Left ventricle myocardium inferior (tissue), 1 donor: ENCODE results near the gene ACACA. TPM values are rescaled to one million over a fixed set of nuclear protein-coding genes. Genes with fewer than 3 reads are reported as not detected.

ENCODE experiments used
- DNase-seq: peaks from one replicate; pipeline ENCODE4 v3.0.0-alpha.2; 2020
- H3K27ac ChIP-seq: fragments of 200-600 bp; replicated peaks from 2 replicates; pipeline ENCODE4 v1.8.0; 2021
- H3K27me3 ChIP-seq: fragments of 200-600 bp; 2 replicates; pipeline ENCODE4 v1.8.0; 2021; ENCODE audit warnings: low read depth
- H3K36me3 ChIP-seq: fragments of 200-600 bp; 2 replicates; pipeline ENCODE4 v1.8.0; 2021
- H3K4me1 ChIP-seq: fragments of 200-600 bp; 2 replicates; pipeline ENCODE4 v1.8.0; 2021
- H3K4me3 ChIP-seq: fragments of 200-600 bp; 2 replicates; pipeline ENCODE4 v1.8.0; 2021; ENCODE audit warnings: mild to moderate bottlenecking, moderate library complexity
- H3K9me3 ChIP-seq: fragments of 200-600 bp; replicated peaks from 2 replicates; pipeline ENCODE4 v1.8.0; 2021
- CTCF ChIP-seq: fragments of 200-600 bp; IDR thresholded peaks from 2 replicates; pipeline ENCODE4 v1.8.0; 2021; ENCODE audit warnings: antibody characterized with exemption, mild to moderate bottlenecking, borderline replicate concordance
- intact Hi-C: fragments of 100-400 bp; cut with micrococcal nuclease; formaldehyde crosslinking; loops from one replicate; pipeline ENCODE4 v1.11.0; 2022
- total RNA-seq: library from RNA; stranded (reverse); fragmentation: NEBNext Ultra II Directional; extraction: Animal tissue kit (Norgen Biotek cat#: 25700); gene quantifications from one replicate; pipeline ENCODE4 v1.2.1, GENCODE V29; 2021
- donor health status: DM: no; HTN: yes; CAD: no; lungs with severe emphysema.

The ACACA gene
- total RNA-seq, 1 donor from 2014 or later, result 16.2 TPM

GRCh38 chr17:37211136-37211535 lies 195.5 kb downstream of the ACACA start:
- no peaks in the 10 kb centered on the region for H3K27me3 ChIP-seq
- no peak for DNase-seq
- H3K4me1 ChIP-seq, result peaks cover 11% of the 10 kb centered on the region
- H3K27ac ChIP-seq, result no peak overlapping the region
- TF ChIP-seq CTCF, result no peak
- intact Hi-C loops, result no loop called here
- peaks cover 21% of the 10 kb centered on the region for H3K36me3 ChIP-seq
- no peak overlapping the region for H3K4me3 ChIP-seq
- no peaks in the 10 kb centered on the region for H3K9me3 ChIP-seq

- Histone ChIP-seq H3K36me3 (peaks cover 44% of the 10 kb centered on the region), H3K27me3 (no peaks in the 10 kb centered on the region), H3K4me3 (no peak overlapping the region), H3K9me3 (no peaks in the 10 kb centered on the region), H3K27ac (no peak overlapping the region), H3K4me1 (no peaks in the 10 kb centered on the region)
- no peak for TF ChIP-seq CTCF
- intact Hi-C loops, result no loop called here
- no peak for DNase-seq
These were observed 199.5 kb downstream of the ACACA start for GRCh38 chr17:37207103-37207502.

- Histone ChIP-seq H3K27me3 (no peaks in the 10 kb centered on the region), H3K4me3 (no peak overlapping the region), H3K27ac (no peak overlapping the region), H3K9me3 (no peaks in the 10 kb centered on the region), H3K4me1 (no peaks in the 10 kb centered on the region), H3K36me3 (peaks cover 44% of the 10 kb centered on the region)
- intact Hi-C loops, result no loop called here
- no peak for TF ChIP-seq CTCF
- no peak for DNase-seq
These were observed 200.3 kb downstream of the ACACA start for GRCh38 chr17:37206299-37206698.

- no peak for DNase-seq
- Histone ChIP-seq H3K4me3 (no peak overlapping the region), H3K27ac (no peak overlapping the region), H3K9me3 (no peaks in the 10 kb centered on the region), H3K4me1 (no peaks in the 10 kb centered on the region), H3K36me3 (peaks cover 33% of the 10 kb centered on the region), H3K27me3 (no peaks in the 10 kb centered on the region)
- intact Hi-C loops, result no loop called here
- TF ChIP-seq CTCF, result no peak
These were observed 206.1 kb downstream of the ACACA start for GRCh38 chr17:37200497-37200896.

- intact Hi-C loops, result no loop called here
- Histone ChIP-seq H3K4me3 (no peak overlapping the region), H3K4me1 (no peaks in the 10 kb centered on the region)
These were observed 209.3 kb downstream of the ACACA start for GRCh38 chr17:37197336-37197735.

More at GRCh38 chr17:37197336-37197735, 209.3 kb downstream of the ACACA start:
- TF ChIP-seq CTCF, result no peak
- no peaks in the 10 kb centered on the region for H3K9me3 ChIP-seq
- peaks cover 19% of the 10 kb centered on the region for H3K36me3 ChIP-seq
- no peak overlapping the region for H3K27ac ChIP-seq
- no peak for DNase-seq
- H3K27me3 ChIP-seq, result no peaks in the 10 kb centered on the region
